HEK293 (cell line): ENCODE measurements around the gene SREBF1.

ENCODE experiments used
- GLIS1 ChIP-seq: fragments of 450-650 bp; formaldehyde crosslinking; IDR thresholded peaks from 2 replicates; pipeline ENCODE4 v1.5.1; 2016; ENCODE audit warnings: missing biosample characterization, missing genetic modification characterization
- HIC1 ChIP-seq: fragments of 450-650 bp; formaldehyde crosslinking; IDR thresholded peaks from 2 replicates; pipeline ENCODE4 v1.5.1; 2016; ENCODE audit warnings: missing biosample characterization, missing genetic modification characterization
- HOXD13 ChIP-seq: sonication (generic); formaldehyde crosslinking; IDR thresholded peaks from 2 replicates; pipeline ENCODE4 v1.8.0; 2022; ENCODE audit warnings: missing genetic modification reagents, borderline replicate concordance
- PRDM2 ChIP-seq: fragments of 450-650 bp; formaldehyde crosslinking; IDR thresholded peaks from 2 replicates; pipeline ENCODE4 v1.5.1; 2016; ENCODE audit warnings: missing biosample characterization, missing genetic modification characterization, borderline replicate concordance
- TCF7L2 ChIP-seq: IDR thresholded peaks from 2 replicates; pipeline ENCODE4 v1.6.1; 2011; ENCODE audit warnings: low read depth, mild to moderate bottlenecking, inconsistent platforms, low read length, moderate library complexity, borderline replicate concordance
- YY2 ChIP-seq: fragments of 450-650 bp; formaldehyde crosslinking; IDR thresholded peaks from 2 replicates; pipeline ENCODE4 v1.5.1; 2016; ENCODE audit warnings: missing biosample characterization, missing genetic modification characterization
- ZBTB7A ChIP-seq: fragments of 450-650 bp; formaldehyde crosslinking; IDR thresholded peaks from 2 replicates; pipeline ENCODE4 v1.5.1; 2016; ENCODE audit warnings: low read depth, missing biosample characterization, missing genetic modification characterization
- ZNF223 ChIP-seq: fragments of 450-650 bp; formaldehyde crosslinking; IDR thresholded peaks from 2 replicates; pipeline ENCODE4 v1.5.1; 2016; ENCODE audit warnings: missing biosample characterization, missing genetic modification characterization
- ZNF449 ChIP-seq: fragments of 450-650 bp; formaldehyde crosslinking; IDR thresholded peaks from 2 replicates; pipeline ENCODE4 v1.5.1; 2017; ENCODE audit warnings: missing biosample characterization, mild to moderate bottlenecking, missing genetic modification characterization, moderate library complexity
- ZNF585B ChIP-seq: fragments of 450-650 bp; formaldehyde crosslinking; IDR thresholded peaks from 2 replicates; pipeline ENCODE4 v1.5.1; 2016; ENCODE audit warnings: missing biosample characterization, missing genetic modification characterization
- ZNF621 ChIP-seq: fragments of 450-650 bp; formaldehyde crosslinking; IDR thresholded peaks from 2 replicates; pipeline ENCODE4 v1.5.1; 2017; ENCODE audit warnings: missing biosample characterization, missing genetic modification characterization
- ZNF645 ChIP-seq: fragments of 450-650 bp; formaldehyde crosslinking; IDR thresholded peaks from 2 replicates; pipeline ENCODE4; 2016; ENCODE audit warnings: missing biosample characterization, missing genetic modification characterization
- ZNF654 ChIP-seq: fragments of 450-650 bp; formaldehyde crosslinking; IDR thresholded peaks from 2 replicates; pipeline ENCODE4 v1.5.1; 2016; ENCODE audit warnings: low read depth, missing biosample characterization, missing genetic modification characterization
- ZNF670 ChIP-seq: fragments of 450-650 bp; formaldehyde crosslinking; IDR thresholded peaks from 2 replicates; pipeline ENCODE4 v1.5.1; 2016; ENCODE audit warnings: missing biosample characterization, missing genetic modification characterization, low read depth
- ZSCAN30 ChIP-seq: fragments of 450-650 bp; IDR thresholded peaks from 2 replicates; pipeline ENCODE4 v1.5.1; 2018; ENCODE audit warnings: missing biosample characterization, mild to moderate bottlenecking, missing genetic modification characterization, moderate library complexity
- TF ChIP-seq, protein P1 (sequence below): fragments of 450-650 bp; formaldehyde crosslinking; IDR thresholded peaks from 2 replicates; pipeline ENCODE4 v1.5.1; 2016; ENCODE audit warnings: missing biosample characterization, missing genetic modification characterization
- TF ChIP-seq, protein P2 (sequence below): fragments of 450-650 bp; formaldehyde crosslinking; IDR thresholded peaks from 2 replicates; pipeline ENCODE4 v1.5.1; 2016; ENCODE audit warnings: missing biosample characterization, missing genetic modification characterization, borderline replicate concordance
- TF ChIP-seq, protein P3 (sequence below): fragments of 450-650 bp; formaldehyde crosslinking; IDR thresholded peaks from 2 replicates; pipeline ENCODE4 v1.5.1; 2016; ENCODE audit warnings: missing biosample characterization, missing genetic modification characterization

The SREBF1 gene

GRCh38 chr17:17877529-17878358 lies 41.0 kb upstream of the SREBF1 start (continued):
- TF ChIP-seq PRDM2 (no peak), ZBTB7A (tag by site-specific recombination) (peak; percentile 28; the same call in 1 of the 2 replicates), HOXD13 (no peak), GLIS1 (peak; percentile 98), TCF7L2 (no peak), ZNF670 (tag by site-specific recombination) (no peak), HIC1 (tag by site-specific recombination) (no peak), ZNF449 (tag by site-specific recombination) (no peak), ZNF223 (tag by site-specific recombination) (no peak), ZNF585B (tag by site-specific recombination) (no peak), ZSCAN30 (tag by site-specific recombination) (no peak), ZNF645 (tag by site-specific recombination) (no peak), ZNF621 (tag by site-specific recombination) (no peak), YY2 (tag by site-specific recombination) (no peak), ZNF654 (tag by site-specific recombination) (no peak)
- TF ChIP-seq, protein P1, sequence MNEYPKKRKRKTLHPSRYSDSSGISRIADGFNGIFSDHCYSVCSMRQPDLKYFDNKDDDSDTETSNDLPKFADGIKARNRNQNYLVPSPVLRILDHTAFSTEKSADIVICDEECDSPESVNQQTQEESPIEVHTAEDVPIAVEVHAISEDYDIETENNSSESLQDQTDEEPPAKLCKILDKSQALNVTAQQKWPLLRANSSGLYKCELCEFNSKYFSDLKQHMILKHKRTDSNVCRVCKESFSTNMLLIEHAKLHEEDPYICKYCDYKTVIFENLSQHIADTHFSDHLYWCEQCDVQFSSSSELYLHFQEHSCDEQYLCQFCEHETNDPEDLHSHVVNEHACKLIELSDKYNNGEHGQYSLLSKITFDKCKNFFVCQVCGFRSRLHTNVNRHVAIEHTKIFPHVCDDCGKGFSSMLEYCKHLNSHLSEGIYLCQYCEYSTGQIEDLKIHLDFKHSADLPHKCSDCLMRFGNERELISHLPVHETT, result no peak
- TF ChIP-seq, protein P2, sequence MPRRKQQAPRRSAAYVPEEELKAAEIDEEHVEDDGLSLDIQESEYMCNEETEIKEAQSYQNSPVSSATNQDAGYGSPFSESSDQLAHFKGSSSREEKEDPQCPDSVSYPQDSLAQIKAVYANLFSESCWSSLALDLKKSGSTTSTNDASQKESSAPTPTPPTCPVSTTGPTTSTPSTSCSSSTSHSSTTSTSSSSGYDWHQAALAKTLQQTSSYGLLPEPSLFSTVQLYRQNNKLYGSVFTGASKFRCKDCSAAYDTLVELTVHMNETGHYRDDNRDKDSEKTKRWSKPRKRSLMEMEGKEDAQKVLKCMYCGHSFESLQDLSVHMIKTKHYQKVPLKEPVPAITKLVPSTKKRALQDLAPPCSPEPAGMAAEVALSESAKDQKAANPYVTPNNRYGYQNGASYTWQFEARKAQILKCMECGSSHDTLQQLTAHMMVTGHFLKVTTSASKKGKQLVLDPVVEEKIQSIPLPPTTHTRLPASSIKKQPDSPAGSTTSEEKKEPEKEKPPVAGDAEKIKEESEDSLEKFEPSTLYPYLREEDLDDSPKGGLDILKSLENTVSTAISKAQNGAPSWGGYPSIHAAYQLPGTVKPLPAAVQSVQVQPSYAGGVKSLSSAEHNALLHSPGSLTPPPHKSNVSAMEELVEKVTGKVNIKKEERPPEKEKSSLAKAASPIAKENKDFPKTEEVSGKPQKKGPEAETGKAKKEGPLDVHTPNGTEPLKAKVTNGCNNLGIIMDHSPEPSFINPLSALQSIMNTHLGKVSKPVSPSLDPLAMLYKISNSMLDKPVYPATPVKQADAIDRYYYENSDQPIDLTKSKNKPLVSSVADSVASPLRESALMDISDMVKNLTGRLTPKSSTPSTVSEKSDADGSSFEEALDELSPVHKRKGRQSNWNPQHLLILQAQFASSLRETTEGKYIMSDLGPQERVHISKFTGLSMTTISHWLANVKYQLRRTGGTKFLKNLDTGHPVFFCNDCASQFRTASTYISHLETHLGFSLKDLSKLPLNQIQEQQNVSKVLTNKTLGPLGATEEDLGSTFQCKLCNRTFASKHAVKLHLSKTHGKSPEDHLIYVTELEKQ (tag by site-specific recombination), result no peak
- TF ChIP-seq, protein P3, sequence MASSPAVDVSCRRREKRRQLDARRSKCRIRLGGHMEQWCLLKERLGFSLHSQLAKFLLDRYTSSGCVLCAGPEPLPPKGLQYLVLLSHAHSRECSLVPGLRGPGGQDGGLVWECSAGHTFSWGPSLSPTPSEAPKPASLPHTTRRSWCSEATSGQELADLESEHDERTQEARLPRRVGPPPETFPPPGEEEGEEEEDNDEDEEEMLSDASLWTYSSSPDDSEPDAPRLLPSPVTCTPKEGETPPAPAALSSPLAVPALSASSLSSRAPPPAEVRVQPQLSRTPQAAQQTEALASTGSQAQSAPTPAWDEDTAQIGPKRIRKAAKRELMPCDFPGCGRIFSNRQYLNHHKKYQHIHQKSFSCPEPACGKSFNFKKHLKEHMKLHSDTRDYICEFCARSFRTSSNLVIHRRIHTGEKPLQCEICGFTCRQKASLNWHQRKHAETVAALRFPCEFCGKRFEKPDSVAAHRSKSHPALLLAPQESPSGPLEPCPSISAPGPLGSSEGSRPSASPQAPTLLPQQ, result no peak
